ENCODE results near the gene LRRC37A.
"Not testable (repeated sequence)": the region's sequence is repeated elsewhere in the genome, so short reads cannot be mapped to it uniquely, and the experiment has no call there.

DNA sequence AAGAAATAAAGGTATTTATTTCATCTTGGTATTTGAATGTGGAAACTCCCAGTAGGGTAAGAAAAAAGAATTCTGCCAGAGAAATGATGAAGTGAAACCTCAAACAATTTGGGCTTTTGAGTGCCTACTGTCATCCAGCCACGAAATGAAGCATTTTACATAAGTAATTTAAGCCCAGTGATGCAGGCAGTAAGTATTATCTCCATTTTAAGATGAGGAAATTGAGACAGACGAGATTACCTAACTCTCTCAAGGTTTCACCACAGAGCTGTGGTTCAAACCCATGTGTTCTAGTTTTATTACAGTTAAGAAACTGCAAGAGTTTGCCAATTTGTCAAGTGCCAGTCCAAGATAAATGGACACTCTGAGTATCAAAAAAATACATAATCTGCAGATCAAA is 53.4 kb downstream of the LRRC37A start:
- TF ChIP-seq, protein P1, sequence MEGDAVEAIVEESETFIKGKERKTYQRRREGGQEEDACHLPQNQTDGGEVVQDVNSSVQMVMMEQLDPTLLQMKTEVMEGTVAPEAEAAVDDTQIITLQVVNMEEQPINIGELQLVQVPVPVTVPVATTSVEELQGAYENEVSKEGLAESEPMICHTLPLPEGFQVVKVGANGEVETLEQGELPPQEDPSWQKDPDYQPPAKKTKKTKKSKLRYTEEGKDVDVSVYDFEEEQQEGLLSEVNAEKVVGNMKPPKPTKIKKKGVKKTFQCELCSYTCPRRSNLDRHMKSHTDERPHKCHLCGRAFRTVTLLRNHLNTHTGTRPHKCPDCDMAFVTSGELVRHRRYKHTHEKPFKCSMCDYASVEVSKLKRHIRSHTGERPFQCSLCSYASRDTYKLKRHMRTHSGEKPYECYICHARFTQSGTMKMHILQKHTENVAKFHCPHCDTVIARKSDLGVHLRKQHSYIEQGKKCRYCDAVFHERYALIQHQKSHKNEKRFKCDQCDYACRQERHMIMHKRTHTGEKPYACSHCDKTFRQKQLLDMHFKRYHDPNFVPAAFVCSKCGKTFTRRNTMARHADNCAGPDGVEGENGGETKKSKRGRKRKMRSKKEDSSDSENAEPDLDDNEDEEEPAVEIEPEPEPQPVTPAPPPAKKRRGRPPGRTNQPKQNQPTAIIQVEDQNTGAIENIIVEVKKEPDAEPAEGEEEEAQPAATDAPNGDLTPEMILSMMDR (IDR thresholded peaks at IDR 0.05): not testable (repeated sequence)
- not testable (repeated sequence) for TF ChIP-seq POLR2AphosphoS5 (IDR thresholded peaks at IDR 0.05; ENCODE audit: low read depth, low read length); TCF7L2 (IDR thresholded peaks at IDR 0.05; ENCODE audit: low read depth, low read length); SIN3A (IDR thresholded peaks at IDR 0.05; ENCODE audit: borderline replicate concordance, insufficient read depth, low read depth, low read length)
- TF ChIP-seq, protein P2, sequence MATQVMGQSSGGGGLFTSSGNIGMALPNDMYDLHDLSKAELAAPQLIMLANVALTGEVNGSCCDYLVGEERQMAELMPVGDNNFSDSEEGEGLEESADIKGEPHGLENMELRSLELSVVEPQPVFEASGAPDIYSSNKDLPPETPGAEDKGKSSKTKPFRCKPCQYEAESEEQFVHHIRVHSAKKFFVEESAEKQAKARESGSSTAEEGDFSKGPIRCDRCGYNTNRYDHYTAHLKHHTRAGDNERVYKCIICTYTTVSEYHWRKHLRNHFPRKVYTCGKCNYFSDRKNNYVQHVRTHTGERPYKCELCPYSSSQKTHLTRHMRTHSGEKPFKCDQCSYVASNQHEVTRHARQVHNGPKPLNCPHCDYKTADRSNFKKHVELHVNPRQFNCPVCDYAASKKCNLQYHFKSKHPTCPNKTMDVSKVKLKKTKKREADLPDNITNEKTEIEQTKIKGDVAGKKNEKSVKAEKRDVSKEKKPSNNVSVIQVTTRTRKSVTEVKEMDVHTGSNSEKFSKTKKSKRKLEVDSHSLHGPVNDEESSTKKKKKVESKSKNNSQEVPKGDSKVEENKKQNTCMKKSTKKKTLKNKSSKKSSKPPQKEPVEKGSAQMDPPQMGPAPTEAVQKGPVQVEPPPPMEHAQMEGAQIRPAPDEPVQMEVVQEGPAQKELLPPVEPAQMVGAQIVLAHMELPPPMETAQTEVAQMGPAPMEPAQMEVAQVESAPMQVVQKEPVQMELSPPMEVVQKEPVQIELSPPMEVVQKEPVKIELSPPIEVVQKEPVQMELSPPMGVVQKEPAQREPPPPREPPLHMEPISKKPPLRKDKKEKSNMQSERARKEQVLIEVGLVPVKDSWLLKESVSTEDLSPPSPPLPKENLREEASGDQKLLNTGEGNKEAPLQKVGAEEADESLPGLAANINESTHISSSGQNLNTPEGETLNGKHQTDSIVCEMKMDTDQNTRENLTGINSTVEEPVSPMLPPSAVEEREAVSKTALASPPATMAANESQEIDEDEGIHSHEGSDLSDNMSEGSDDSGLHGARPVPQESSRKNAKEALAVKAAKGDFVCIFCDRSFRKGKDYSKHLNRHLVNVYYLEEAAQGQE (IDR thresholded peaks at IDR 0.05; ENCODE audit: insufficient read depth in 1 of 2, low read depth in 2 of 2, low read length in 1 of 2): not testable (repeated sequence)
